Erythroblast (primary cell): ENCODE results near the gene CDYL2.

ENCODE experiments used
- GATA1 ChIP-seq: IDR thresholded peaks from 2 replicates; pipeline ENCODE4 v1.6.1; 2011; ENCODE audit warnings: low read depth, mild to moderate bottlenecking, control low read depth, low read length, moderate library complexity
- POLR2A ChIP-seq: IDR thresholded peaks from 2 replicates; pipeline ENCODE4 v1.6.1; 2011; ENCODE audit warnings: mild to moderate bottlenecking, low read length

DNA sequence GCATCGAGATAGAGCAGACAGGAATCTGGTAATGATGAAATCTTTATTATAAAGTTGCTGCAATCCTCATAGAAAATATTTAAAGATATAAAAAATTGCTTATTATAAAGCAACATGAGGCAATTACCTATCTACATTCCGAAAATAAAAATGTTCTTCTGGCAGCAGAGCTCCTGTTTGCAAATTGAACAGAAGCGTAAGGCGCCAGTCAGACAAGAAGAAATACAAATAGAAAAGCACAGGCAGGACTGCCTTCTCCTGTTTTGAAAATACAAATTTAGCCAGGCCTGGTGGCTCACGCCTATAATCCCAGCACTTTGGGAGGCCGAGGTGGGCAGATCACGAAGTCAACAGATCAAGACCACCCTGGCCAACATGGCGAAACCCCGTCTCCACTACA, 95.6 kb downstream of the CDYL2 start:
- no peak for TF ChIP-seq POLR2A
- TF ChIP-seq GATA1 = no peak
